HepG2 (cell line): ENCODE results near the gene UBE2I. TPM values are rescaled to one million over a fixed set of nuclear protein-coding genes. Genes with fewer than 3 reads are reported as not detected.

Experiments
- ELF1 ChIP-seq: sonication (generic); formaldehyde crosslinking; IDR thresholded peaks from 2 replicates; pipeline ENCODE4 v1.4.0; 2020; ENCODE audit warnings: missing genetic modification reagents
- HNRNPLL ChIP-seq: fragments of 200-400 bp; formaldehyde crosslinking; IDR thresholded peaks from 2 replicates; pipeline ENCODE4 v1.6.1; 2017; ENCODE audit warnings: mild to moderate bottlenecking, low read depth, low read length; ENCODE audit not compliant: poor library complexity, severe bottlenecking
- KLF9 ChIP-seq: IDR thresholded peaks from 2 replicates; pipeline ENCODE4 v1.6.1; 2016; ENCODE audit warnings: low read depth
- KMT2A ChIP-seq: sonication (generic); formaldehyde crosslinking; IDR thresholded peaks from 2 replicates; pipeline ENCODE4 v1.4.0; 2020; ENCODE audit warnings: missing genetic modification reagents
- MBD4 ChIP-seq: IDR thresholded peaks from 2 replicates; pipeline ENCODE4 v1.6.1; 2012; ENCODE audit warnings: low read length, inconsistent platforms, borderline replicate concordance
- MBNL3 ChIP-seq: fragments of 250-450 bp; sonication (Bioruptor Pico); conservative IDR thresholded peaks from 2 replicates; pipeline ENCODE4 v1.8.0; 2022; ENCODE audit warnings: mild to moderate bottlenecking, inconsistent platforms
- MEIS1 ChIP-seq: sonication (generic); formaldehyde crosslinking; IDR thresholded peaks from 2 replicates; pipeline ENCODE4 v1.9.0; 2021; ENCODE audit warnings: mild to moderate bottlenecking, missing genetic modification reagents, moderate library complexity, borderline replicate concordance
- SAP130 ChIP-seq: IDR thresholded peaks from 2 replicates; pipeline ENCODE4 v1.6.1; 2016; ENCODE audit warnings: low read depth
- SKI ChIP-seq: fragments of 450-650 bp; IDR thresholded peaks from one replicate; pipeline ENCODE4 v1.6.1; 2018; ENCODE audit warnings: mild to moderate bottlenecking; ENCODE audit not compliant: partially characterized antibody
- SP140L ChIP-seq: sonication (generic); formaldehyde crosslinking; IDR thresholded peaks from 2 replicates; pipeline ENCODE4 v1.4.0; 2020; ENCODE audit warnings: missing genetic modification reagents, borderline replicate concordance
- TARDBP ChIP-seq: sonication (generic); formaldehyde crosslinking; IDR thresholded peaks from 2 replicates; pipeline ENCODE4 v1.8.0; 2022; ENCODE audit warnings: mild to moderate bottlenecking, missing genetic modification reagents
- TGIF2 ChIP-seq: IDR thresholded peaks from 2 replicates; pipeline ENCODE4 v1.6.1; 2016; ENCODE audit warnings: control low read depth, missing compliant biosample characterization
- TRIM24 ChIP-seq: sonication (generic); formaldehyde crosslinking; IDR thresholded peaks from 2 replicates; pipeline ENCODE4 v1.8.0; 2022; ENCODE audit warnings: mild to moderate bottlenecking, missing genetic modification reagents
- ZBTB38 ChIP-seq: sonication (generic); formaldehyde crosslinking; IDR thresholded peaks from 2 replicates; pipeline ENCODE4 v1.5.1; 2020; ENCODE audit warnings: mild to moderate bottlenecking, missing genetic modification reagents
- ZMYM3 ChIP-seq: sonication (generic); formaldehyde crosslinking; IDR thresholded peaks from 2 replicates; pipeline ENCODE4 v1.5.1; 2020; ENCODE audit warnings: mild to moderate bottlenecking, missing genetic modification reagents
- ZNF17 ChIP-seq: sonication (generic); formaldehyde crosslinking; IDR thresholded peaks from 2 replicates; pipeline ENCODE4 v1.5.0; 2020; ENCODE audit warnings: mild to moderate bottlenecking, missing genetic modification reagents
- ZNF230 ChIP-seq: sonication (generic); formaldehyde crosslinking; IDR thresholded peaks from 2 replicates; pipeline ENCODE4 v1.4.0; 2020; ENCODE audit warnings: mild to moderate bottlenecking, missing genetic modification reagents
- ZNF317 ChIP-seq: sonication (generic); formaldehyde crosslinking; IDR thresholded peaks from 2 replicates; pipeline ENCODE4 v1.5.0; 2020; ENCODE audit warnings: mild to moderate bottlenecking, missing genetic modification reagents
- ZNF672 ChIP-seq: sonication (generic); formaldehyde crosslinking; IDR thresholded peaks from 2 replicates; pipeline ENCODE4 v1.8.1; 2022; ENCODE audit warnings: missing genetic modification reagents
- ZNF674 ChIP-seq: sonication (generic); formaldehyde crosslinking; IDR thresholded peaks from 2 replicates; pipeline ENCODE4 v1.5.0; 2020; ENCODE audit warnings: low read depth, mild to moderate bottlenecking, missing genetic modification reagents
- ZNF816 ChIP-seq: sonication (generic); formaldehyde crosslinking; IDR thresholded peaks from 2 replicates; pipeline ENCODE4 v1.8.0; 2022; ENCODE audit warnings: missing genetic modification reagents, mild to moderate bottlenecking, borderline replicate concordance
- ZSCAN21 ChIP-seq: sonication (generic); formaldehyde crosslinking; IDR thresholded peaks from 2 replicates; pipeline ENCODE4 v1.8.0; 2022; ENCODE audit warnings: mild to moderate bottlenecking, missing genetic modification reagents, moderate library complexity, borderline replicate concordance
- polyA plus RNA-seq, 8 experiments: library from polyadenylated mRNA; depleted of rRNA in 3 of 8; stranded (reverse) in 7 of 8; unstranded in 1 of 8; fragments of >200 nt; fragmentation: Illumina TruSeq in 4 of 8; extraction: Trizol in 4 of 8; gene quantifications; 2 replicates each; pipeline versions ENCODE4 v1.2.1 to v1.2.3, GENCODE V29; 2011 to 2016; ENCODE audit warnings: low read depth in 4 of 8, missing spikeins in 1 of 8, mixed read lengths in 1 of 8; ENCODE audit not compliant: insufficient read depth in 1 of 8
- total RNA-seq, 5 experiments: library from RNA; depleted of rRNA; stranded (reverse); fragments of >200 nt; fragmentation: Illumina TruSeq; extraction: Trizol; gene quantifications; 2 replicates each; pipeline ENCODE4 v1.2.3, GENCODE V29; 2016; ENCODE audit warnings: low read depth in 1 of 5
- TF ChIP-seq, protein P1 (sequence below): sonication (generic); formaldehyde crosslinking; IDR thresholded peaks from 2 replicates; pipeline ENCODE4 v1.8.0; 2023; ENCODE audit warnings: mild to moderate bottlenecking, missing genetic modification reagents
- TF ChIP-seq, protein P2 (sequence below): sonication (generic); formaldehyde crosslinking; IDR thresholded peaks from 2 replicates; pipeline ENCODE4 v1.5.0; 2020; ENCODE audit warnings: missing genetic modification reagents, mild to moderate bottlenecking, borderline replicate concordance
- TF ChIP-seq, protein P3 (sequence below): sonication (generic); formaldehyde crosslinking; IDR thresholded peaks from 2 replicates; pipeline ENCODE4 v1.5.1; 2020; ENCODE audit warnings: mild to moderate bottlenecking, moderate library complexity, missing genetic modification reagents
- TF ChIP-seq, protein P4 (sequence below): sonication (generic); formaldehyde crosslinking; IDR thresholded peaks from 2 replicates; pipeline ENCODE4 v1.4.0; 2020; ENCODE audit warnings: mild to moderate bottlenecking, missing genetic modification reagents
- TF ChIP-seq, protein P5 (sequence below): sonication (generic); formaldehyde crosslinking; IDR thresholded peaks from 2 replicates; pipeline ENCODE4 v1.4.0; 2020; ENCODE audit warnings: missing genetic modification reagents

UBE2I gene
- total and polyA plus RNA-seq, 2 of the 13 experiments (the other 11 are each of a cell fraction or from before 2014, with no cell fraction given), result 75.8 to 98.9 TPM

DNA sequence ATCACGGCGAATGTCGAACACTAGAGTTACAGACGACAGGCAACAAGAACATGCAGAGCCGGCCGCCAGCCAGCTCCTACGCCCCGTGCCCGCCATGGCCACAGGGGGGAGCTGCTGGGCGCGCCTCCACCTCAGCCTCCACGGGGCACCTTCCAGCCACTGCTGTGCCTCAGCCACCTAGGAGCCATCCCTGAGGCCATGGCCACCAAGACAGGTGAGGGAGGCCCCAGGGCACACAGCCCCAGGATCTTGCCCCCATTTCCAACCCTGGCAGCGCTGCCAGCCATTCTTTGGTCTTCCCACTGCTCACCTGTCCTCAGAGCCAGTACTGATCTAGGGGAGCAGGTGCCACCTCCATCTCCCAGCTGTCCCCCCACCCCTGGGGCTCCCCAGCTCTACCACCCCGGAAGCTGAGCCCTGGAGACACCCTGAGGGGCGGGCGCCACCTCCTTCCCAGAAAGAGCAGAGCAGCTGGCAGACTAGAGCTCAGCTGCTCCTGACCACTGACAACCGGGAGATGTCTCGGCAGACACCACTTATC is 54.1 kb downstream of the UBE2I start (continued):
- peak; percentile 24 for TF ChIP-seq SKI
- TF ChIP-seq ZNF816 (CRISPR knock-in tag), result no peak
- TF ChIP-seq, protein P1, sequence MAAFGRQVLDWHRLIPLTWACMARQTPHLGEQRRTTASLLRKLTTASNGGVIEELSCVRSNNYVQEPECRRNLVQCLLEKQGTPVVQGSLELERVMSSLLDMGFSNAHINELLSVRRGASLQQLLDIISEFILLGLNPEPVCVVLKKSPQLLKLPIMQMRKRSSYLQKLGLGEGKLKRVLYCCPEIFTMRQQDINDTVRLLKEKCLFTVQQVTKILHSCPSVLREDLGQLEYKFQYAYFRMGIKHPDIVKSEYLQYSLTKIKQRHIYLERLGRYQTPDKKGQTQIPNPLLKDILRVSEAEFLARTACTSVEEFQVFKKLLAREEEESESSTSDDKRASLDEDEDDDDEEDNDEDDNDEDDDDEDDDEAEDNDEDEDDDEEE (CRISPR knock-in tag), result no peak
- TF ChIP-seq, protein P2, sequence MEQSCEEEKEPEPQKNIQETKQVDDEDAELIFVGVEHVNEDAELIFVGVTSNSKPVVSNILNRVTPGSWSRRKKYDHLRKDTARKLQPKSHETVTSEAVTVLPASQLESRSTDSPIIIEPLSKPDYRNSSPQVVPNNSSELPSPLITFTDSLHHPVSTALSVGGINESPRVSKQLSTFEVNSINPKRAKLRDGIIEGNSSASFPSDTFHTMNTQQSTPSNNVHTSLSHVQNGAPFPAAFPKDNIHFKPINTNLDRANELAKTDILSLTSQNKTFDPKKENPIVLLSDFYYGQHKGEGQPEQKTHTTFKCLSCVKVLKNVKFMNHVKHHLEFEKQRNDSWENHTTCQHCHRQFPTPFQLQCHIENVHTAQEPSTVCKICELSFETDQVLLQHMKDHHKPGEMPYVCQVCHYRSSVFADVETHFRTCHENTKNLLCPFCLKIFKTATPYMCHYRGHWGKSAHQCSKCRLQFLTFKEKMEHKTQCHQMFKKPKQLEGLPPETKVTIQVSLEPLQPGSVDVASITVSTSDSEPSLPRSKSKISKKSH (CRISPR knock-in tag), result 0 out of 2 replicates have a peak, but pooled peaks have one; percentile 30
- no peak for TF ChIP-seq ELF1 (CRISPR knock-in tag)
- TF ChIP-seq TRIM24 (CRISPR knock-in tag), result peak; percentile 19; the same call in 1 of the 2 replicates
- no peak for TF ChIP-seq ZSCAN21 (CRISPR knock-in tag)
- no peak for TF ChIP-seq MBNL3 (CRISPR knock-in tag)
- TF ChIP-seq MBD4, result no peak
- peak; percentile 35; the same call in 1 of the 2 replicates for TF ChIP-seq SAP130
- TF ChIP-seq ZNF674 (CRISPR knock-in tag), result no peak
- no peak for TF ChIP-seq ZMYM3 (CRISPR knock-in tag)
- TF ChIP-seq, protein P3, sequence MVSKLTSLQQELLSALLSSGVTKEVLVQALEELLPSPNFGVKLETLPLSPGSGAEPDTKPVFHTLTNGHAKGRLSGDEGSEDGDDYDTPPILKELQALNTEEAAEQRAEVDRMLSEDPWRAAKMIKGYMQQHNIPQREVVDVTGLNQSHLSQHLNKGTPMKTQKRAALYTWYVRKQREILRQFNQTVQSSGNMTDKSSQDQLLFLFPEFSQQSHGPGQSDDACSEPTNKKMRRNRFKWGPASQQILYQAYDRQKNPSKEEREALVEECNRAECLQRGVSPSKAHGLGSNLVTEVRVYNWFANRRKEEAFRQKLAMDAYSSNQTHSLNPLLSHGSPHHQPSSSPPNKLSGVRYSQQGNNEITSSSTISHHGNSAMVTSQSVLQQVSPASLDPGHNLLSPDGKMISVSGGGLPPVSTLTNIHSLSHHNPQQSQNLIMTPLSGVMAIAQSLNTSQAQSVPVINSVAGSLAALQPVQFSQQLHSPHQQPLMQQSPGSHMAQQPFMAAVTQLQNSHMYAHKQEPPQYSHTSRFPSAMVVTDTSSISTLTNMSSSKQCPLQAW (CRISPR knock-in tag), result peak; percentile 20; the same call in 1 of the 2 replicates
- TF ChIP-seq TGIF2, result no peak
- no peak for TF ChIP-seq KMT2A (CRISPR knock-in tag)
- TF ChIP-seq, protein P4, sequence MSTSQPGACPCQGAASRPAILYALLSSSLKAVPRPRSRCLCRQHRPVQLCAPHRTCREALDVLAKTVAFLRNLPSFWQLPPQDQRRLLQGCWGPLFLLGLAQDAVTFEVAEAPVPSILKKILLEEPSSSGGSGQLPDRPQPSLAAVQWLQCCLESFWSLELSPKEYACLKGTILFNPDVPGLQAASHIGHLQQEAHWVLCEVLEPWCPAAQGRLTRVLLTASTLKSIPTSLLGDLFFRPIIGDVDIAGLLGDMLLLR, result no peak
- TF ChIP-seq MEIS1 (CRISPR knock-in tag), result no peak
- no peak for TF ChIP-seq ZNF230
- TF ChIP-seq TARDBP (CRISPR knock-in tag), result no peak
- TF ChIP-seq ZNF317 (CRISPR knock-in tag), result no peak
- no peak for TF ChIP-seq ZNF672 (CRISPR knock-in tag)
- TF ChIP-seq, protein P5, sequence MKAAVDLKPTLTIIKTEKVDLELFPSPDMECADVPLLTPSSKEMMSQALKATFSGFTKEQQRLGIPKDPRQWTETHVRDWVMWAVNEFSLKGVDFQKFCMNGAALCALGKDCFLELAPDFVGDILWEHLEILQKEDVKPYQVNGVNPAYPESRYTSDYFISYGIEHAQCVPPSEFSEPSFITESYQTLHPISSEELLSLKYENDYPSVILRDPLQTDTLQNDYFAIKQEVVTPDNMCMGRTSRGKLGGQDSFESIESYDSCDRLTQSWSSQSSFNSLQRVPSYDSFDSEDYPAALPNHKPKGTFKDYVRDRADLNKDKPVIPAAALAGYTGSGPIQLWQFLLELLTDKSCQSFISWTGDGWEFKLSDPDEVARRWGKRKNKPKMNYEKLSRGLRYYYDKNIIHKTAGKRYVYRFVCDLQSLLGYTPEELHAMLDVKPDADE (CRISPR knock-in tag), result no peak
- no peak for TF ChIP-seq ZNF17 (CRISPR knock-in tag)
- TF ChIP-seq SP140L (CRISPR knock-in tag), result no peak
- TF ChIP-seq KLF9 (CRISPR knock-in tag), result no peak
- TF ChIP-seq ZBTB38 (CRISPR knock-in tag), result peak; percentile 78; the same call in 1 of the 2 replicates
- peak; percentile 23 for TF ChIP-seq HNRNPLL
